Measurements from ENCODE around the gene RABGEF1. TPM values are rescaled to one million over a fixed set of nuclear protein-coding genes. Genes with fewer than 3 reads are reported as not detected.

RABGEF1 gene
- total and polyA plus RNA-seq, 2 of the 8 experiments (the other 6 are each of a cell fraction or from before 2014, with no cell fraction given), result 10.2 to 18.0 TPM

- 67% methylated on average over 1 of the region's 1 CpG; no CpG with 5 or more reads in 1 of the 2 experiments for WGBS, 2 experiments (ENCODE audit: extremely low coverage in 1 of 2, insufficient coverage in 1 of 2, insufficient read length in 1 of 2, insufficient replicate concordance in 2 of 2, low coverage in 1 of 2, low lambda C conversion rate in 2 of 2, missing lambda C conversion rate in 1 of 2)
- POLR2A ChIA-PET (ENCODE audit: partially characterized antibody), result interaction anchor here (0.8 to 1.1 kb wide), 2 partner anchors 15 to 78 kb away, joined by 3 to 4 read pairs; no protein-coding TSS in a partner anchor
These were observed 20.0 kb upstream of the RABGEF1 start for GRCh38 chr7:66720561-66720960.

More at GRCh38 chr7:66720561-66720960, 20.0 kb upstream of the RABGEF1 start:
- H3K4ac ChIP-seq (replicated peaks; ENCODE audit: insufficient read length, low read depth, low read length), result no peak overlapping the region
- no peak overlapping the region for H2AK5ac ChIP-seq (ENCODE audit: low read depth, low read length)
- H3K27me3 ChIP-seq (replicated peaks in 1 of 4; ENCODE audit: control insufficient read depth in 3 of 4, extremely low read depth in 1 of 4, insufficient read depth in 3 of 4, low read length in 3 of 4), result no peaks in the 10 kb centered on the region
- H3K9ac ChIP-seq (replicated peaks in 1 of 4; ENCODE audit: extremely low read depth in 1 of 4, low read depth in 3 of 4, low read length in 3 of 4), result no peak overlapping the region
- no peaks in the 10 kb centered on the region for H4K20me1 ChIP-seq (replicated peaks in 1 of 2; ENCODE audit: control insufficient read depth in 1 of 2, insufficient read depth in 2 of 2, low read length in 2 of 2)
- H2BK120ac ChIP-seq (replicated peaks; ENCODE audit: low read depth, low read length), result no peak overlapping the region
- no peak overlapping the region for H3K4me2 ChIP-seq (ENCODE audit: insufficient read depth in 1 of 2, low read depth in 2 of 2, low read length in 2 of 2)
- no peak overlapping the region for H3K14ac ChIP-seq (ENCODE audit: insufficient read length)
- H4K5ac ChIP-seq (ENCODE audit: insufficient read length, low read depth, low read length), result no peak overlapping the region
- no peak overlapping the region for H4K8ac ChIP-seq (ENCODE audit: extremely low read depth, insufficient read depth, low read length)
- TF ChIP-seq CHD2 (IDR thresholded peaks at IDR 0.05; ENCODE audit: low read length) (no peak), EGR1 (IDR thresholded peaks at IDR 0.05; ENCODE audit: borderline replicate concordance, low read depth, low read length) (no peak), CBX8 (IDR thresholded peaks at IDR 0.05; ENCODE audit: borderline replicate concordance, low read depth, low read length) (no peak), MAX (IDR thresholded peaks at IDR 0.05) (no peak), RAD21 (IDR thresholded peaks at IDR 0.05 in 1 of 2, conservative IDR thresholded peaks at IDR 0.05 in 1 of 2; ENCODE audit: low read depth in 2 of 2, low read length in 2 of 2) (no peak), SIX5 (IDR thresholded peaks at IDR 0.05; ENCODE audit: low read depth, low read length) (no peak)
- H3K23ac ChIP-seq (ENCODE audit: insufficient read length), result no peak overlapping the region
- H3K4me1 ChIP-seq (replicated peaks in 1 of 4; ENCODE audit: control insufficient read depth in 3 of 4, insufficient read depth in 4 of 4, low read length in 3 of 4), result peaks cover 0 to 3% (median 0%) of the 10 kb centered on the region in 4 experiments; a peak in 1 of 7 replicates
- FAIRE-seq (no peak), DNase-seq (ENCODE audit: low read depth in 1 of 2, low spot score in 2 of 2) (no peak)
- H2BK20ac ChIP-seq (ENCODE audit: low read length), result no peak overlapping the region
- no peaks in the 10 kb centered on the region for H3K36me3 ChIP-seq (ENCODE audit: control insufficient read depth in 2 of 4, insufficient read depth in 4 of 4, low read length in 3 of 4)
- no peak overlapping the region for H3K27ac ChIP-seq (ENCODE audit: low read depth, low read length)
- H2AFZ ChIP-seq (ENCODE audit: low read length), result no peak overlapping the region
- no peak overlapping the region for H2BK12ac ChIP-seq (ENCODE audit: low read depth, low read length)
- H2BK5ac ChIP-seq (ENCODE audit: low read depth, low read length), result no peak overlapping the region
- peaks cover 0 to 5% of the 10 kb centered on the region in 2 experiments; a peak in 1 of 4 replicates for H3K9me3 ChIP-seq (ENCODE audit: insufficient read depth in 2 of 2, low read depth in 1 of 2, low read length in 1 of 2)
- H4K91ac ChIP-seq (replicated peaks; ENCODE audit: insufficient read length, low read length), result no peak overlapping the region
- CTCF ChIA-PET (ENCODE audit: partially characterized antibody), result interaction anchor here (0.5 to 1.0 kb wide), 3 partner anchors 14 to 163 kb away, joined by 3 to 5 read pairs (median 4); no protein-coding TSS in a partner anchor
- H3K56ac ChIP-seq (replicated peaks; ENCODE audit: insufficient read length, low read depth, low read length), result no peak overlapping the region
- no peak overlapping the region for H3K4me3 ChIP-seq (ENCODE audit: extremely low read depth in 1 of 4, insufficient read depth in 2 of 4, low read depth in 3 of 4, low read length in 4 of 4)
- H3K79me1 ChIP-seq (ENCODE audit: low read depth, low read length), result no peaks in the 10 kb centered on the region
- no peaks in the 10 kb centered on the region for H3K79me2 ChIP-seq (ENCODE audit: control insufficient read depth in 1 of 2, insufficient read depth in 2 of 2, low read length in 2 of 2)
- H3K23me2 ChIP-seq (ENCODE audit: low read depth, low read length), result no peaks in the 10 kb centered on the region
- no peak overlapping the region for H3K18ac ChIP-seq (ENCODE audit: extremely low read depth, low read length)
- H2BK15ac ChIP-seq (ENCODE audit: low read length), result no peak overlapping the region
